Natural killer cell (primary cell): Measurements from ENCODE around the gene DHX34. TPM values are rescaled to one million over a fixed set of nuclear protein-coding genes. Genes with fewer than 3 reads are reported as not detected.
"Not testable (repeated sequence)": the region's sequence is repeated elsewhere in the genome, so short reads cannot be mapped to it uniquely, and the experiment has no call there.

Experiments
- ATAC-seq, 3 donors: fragments of 150-1000 bp in 2 of 3; fragments of 200-7000 bp in 1 of 3; cut with Tn5 transposase; 1 replicate in 1 of 3; 2 replicates in 2 of 3; pipeline ENCODE4 v1.10.0; 2021; ENCODE audit warnings: mild to moderate bottlenecking in 2 of 3, moderate library complexity in 2 of 3
- DNase-seq, 2 donors: peaks; one replicate each; pipeline versions ENCODE4 v3.0.0 to v3.0.0-alpha.2; 2013 to 2021; ENCODE audit warnings: mixed read lengths in 1 of 2
- H3K27ac ChIP-seq: one replicate; pipeline ENCODE4 v1.5.1; 2013; ENCODE audit warnings: mild to moderate bottlenecking, low read length
- H3K27me3 ChIP-seq: one replicate; pipeline ENCODE4 v1.6.1; 2013; ENCODE audit warnings: low read length; ENCODE audit not compliant: control insufficient read depth, insufficient read depth
- H3K36me3 ChIP-seq: one replicate; pipeline ENCODE4 v1.6.1; 2013; ENCODE audit warnings: low read length; ENCODE audit not compliant: control insufficient read depth, insufficient read depth
- H3K4me1 ChIP-seq: one replicate; pipeline ENCODE4 v1.6.1; 2013; ENCODE audit warnings: low read length; ENCODE audit not compliant: control insufficient read depth, insufficient read depth
- H3K4me3 ChIP-seq: one replicate; pipeline ENCODE4 v1.5.1; 2013; ENCODE audit warnings: low read length
- H3K9me3 ChIP-seq: one replicate; pipeline ENCODE4 v1.6.1; 2013; ENCODE audit warnings: low read length; ENCODE audit not compliant: control insufficient read depth, insufficient read depth
- H3K27ac Mint-ChIP-seq, 2 donors: one replicate each; pipeline ENCODE4 v1.8.0; 2022; ENCODE audit warnings: mild to moderate bottlenecking in 2 of 2, mixed read lengths in 2 of 2, moderate library complexity in 1 of 2
- H3K27me3 Mint-ChIP-seq, 2 donors: one replicate each; pipeline ENCODE4 v1.8.0; 2022; ENCODE audit warnings: low read depth in 2 of 2, mixed read lengths in 2 of 2
- H3K36me3 Mint-ChIP-seq: one replicate; pipeline ENCODE4 v1.8.0; 2022; ENCODE audit warnings: mixed read lengths
- H3K4me1 Mint-ChIP-seq, 2 donors: one replicate each; pipeline ENCODE4 v1.8.0; 2022; ENCODE audit warnings: mixed read lengths in 2 of 2
- H3K4me3 Mint-ChIP-seq: one replicate; pipeline ENCODE4 v1.8.0; 2022; ENCODE audit warnings: mild to moderate bottlenecking, moderate library complexity, mixed read lengths
- H3K9me3 Mint-ChIP-seq, 2 donors: one replicate each; pipeline ENCODE4 v1.8.0; 2022; ENCODE audit warnings: mixed read lengths in 2 of 2
- WGBS: methylation state at CpG from one replicate; pipeline ENCODE4 v1.1.7; 2013; ENCODE audit warnings: missing lambda C conversion rate; ENCODE audit not compliant: insufficient coverage; 5-methylcytosine and 5-hydroxymethylcytosine counted together
- intact Hi-C: fragments of 100-400 bp; cut with micrococcal nuclease; formaldehyde crosslinking; loops from one replicate; pipeline ENCODE4 v1.14.2; 2022
- total RNA-seq, 4 donors: library from RNA; stranded (reverse); fragments of 120-200 nt in 1 of 4; gene quantifications; one replicate each; pipeline versions ENCODE4 v1.2.3 to v1.2.4, GENCODE V29; 2013 to 2022
- TF ChIP-seq, protein P1 (sequence below): fragments of 200-600 bp; IDR thresholded peaks from one replicate; pipeline ENCODE4 v1.8.0; 2022; ENCODE audit warnings: antibody characterized with exemption

Gene DHX34, protein sequence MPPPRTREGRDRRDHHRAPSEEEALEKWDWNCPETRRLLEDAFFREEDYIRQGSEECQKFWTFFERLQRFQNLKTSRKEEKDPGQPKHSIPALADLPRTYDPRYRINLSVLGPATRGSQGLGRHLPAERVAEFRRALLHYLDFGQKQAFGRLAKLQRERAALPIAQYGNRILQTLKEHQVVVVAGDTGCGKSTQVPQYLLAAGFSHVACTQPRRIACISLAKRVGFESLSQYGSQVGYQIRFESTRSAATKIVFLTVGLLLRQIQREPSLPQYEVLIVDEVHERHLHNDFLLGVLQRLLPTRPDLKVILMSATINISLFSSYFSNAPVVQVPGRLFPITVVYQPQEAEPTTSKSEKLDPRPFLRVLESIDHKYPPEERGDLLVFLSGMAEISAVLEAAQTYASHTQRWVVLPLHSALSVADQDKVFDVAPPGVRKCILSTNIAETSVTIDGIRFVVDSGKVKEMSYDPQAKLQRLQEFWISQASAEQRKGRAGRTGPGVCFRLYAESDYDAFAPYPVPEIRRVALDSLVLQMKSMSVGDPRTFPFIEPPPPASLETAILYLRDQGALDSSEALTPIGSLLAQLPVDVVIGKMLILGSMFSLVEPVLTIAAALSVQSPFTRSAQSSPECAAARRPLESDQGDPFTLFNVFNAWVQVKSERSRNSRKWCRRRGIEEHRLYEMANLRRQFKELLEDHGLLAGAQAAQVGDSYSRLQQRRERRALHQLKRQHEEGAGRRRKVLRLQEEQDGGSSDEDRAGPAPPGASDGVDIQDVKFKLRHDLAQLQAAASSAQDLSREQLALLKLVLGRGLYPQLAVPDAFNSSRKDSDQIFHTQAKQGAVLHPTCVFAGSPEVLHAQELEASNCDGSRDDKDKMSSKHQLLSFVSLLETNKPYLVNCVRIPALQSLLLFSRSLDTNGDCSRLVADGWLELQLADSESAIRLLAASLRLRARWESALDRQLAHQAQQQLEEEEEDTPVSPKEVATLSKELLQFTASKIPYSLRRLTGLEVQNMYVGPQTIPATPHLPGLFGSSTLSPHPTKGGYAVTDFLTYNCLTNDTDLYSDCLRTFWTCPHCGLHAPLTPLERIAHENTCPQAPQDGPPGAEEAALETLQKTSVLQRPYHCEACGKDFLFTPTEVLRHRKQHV
- total RNA-seq, result 10 to 100 TPM; 19.8 to 25.9 (median 20.0) TPM
- 11.9 TPM for total RNA-seq (2013)

DNA sequence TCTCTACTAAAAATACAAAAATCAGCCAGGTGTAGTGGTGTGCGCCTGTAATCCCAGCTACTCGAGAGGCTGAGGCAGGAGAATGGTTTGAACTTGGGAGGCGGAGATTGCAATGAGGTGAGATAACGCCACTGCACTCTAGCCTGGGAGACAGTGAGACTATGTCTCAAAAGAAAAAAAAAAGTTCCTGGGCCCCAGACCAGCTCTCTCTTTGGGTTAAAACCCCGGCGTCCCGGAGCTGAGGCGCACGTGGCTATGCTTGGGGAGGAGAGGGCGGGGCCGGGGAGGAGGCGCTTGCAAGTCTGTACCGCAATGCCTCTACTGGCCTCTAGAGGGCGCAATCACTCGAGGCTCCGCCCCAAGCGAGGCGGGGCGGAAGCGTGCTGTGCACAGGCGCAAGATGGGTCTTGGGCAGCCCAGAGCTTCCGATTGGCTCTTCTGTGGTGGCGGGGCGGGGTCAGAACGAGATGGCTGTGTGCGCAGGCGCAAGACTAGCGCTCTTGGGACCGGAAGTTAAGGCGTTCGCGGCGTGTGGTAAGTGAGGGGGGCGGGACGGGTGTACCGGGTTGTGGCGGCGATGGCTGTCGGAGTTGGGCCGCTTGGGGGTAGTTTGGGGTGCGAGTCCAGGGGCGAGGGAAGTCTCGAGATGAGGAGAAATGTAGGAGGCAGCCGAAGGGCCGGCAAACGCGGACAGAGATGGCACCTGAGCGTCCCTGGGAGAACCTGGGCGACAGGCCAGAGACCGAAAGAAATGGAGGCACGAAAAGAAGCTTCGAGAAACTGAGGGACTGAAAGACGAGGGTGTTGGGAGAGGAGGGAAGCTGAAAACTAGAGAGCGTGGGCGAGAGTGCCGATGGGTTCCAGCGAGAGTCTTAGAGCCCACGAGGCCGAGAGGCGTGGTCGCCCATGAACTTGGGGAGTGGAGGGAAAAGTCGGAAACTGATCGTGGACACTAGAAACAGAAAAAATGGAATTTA, at the start of gene DHX34:
DHX34 (plus strand) TSS at position 497 of the 977 bp plus-strand sequence. CDS start 3,716 bp downstream, outside the sequence.
- Mint-ChIP-seq H3K36me3 (no peaks in the 10 kb centered on the region), H3K4me1 (peaks cover 25 to 35% of the 10 kb centered on the region in 2 donors), H3K27ac (peak within 1 kb of the TSS; percentile 78 to 91), H3K4me3 (peak within 1 kb of the TSS; percentile 92), H3K27me3 (no peaks in the 10 kb centered on the region), H3K9me3 (no peaks in the 10 kb centered on the region)
- Histone ChIP-seq H3K4me1 (peaks cover 22% of the 10 kb centered on the region), H3K27me3 (no peaks in the 10 kb centered on the region), H3K27ac (peak within 1 kb of the TSS; percentile 70), H3K9me3 (no peaks in the 10 kb centered on the region), H3K36me3 (peaks cover 12% of the 10 kb centered on the region), H3K4me3 (peak within 1 kb of the TSS; percentile 88)
- WGBS, result 4% methylated on average over 63 of the region's 63 CpGs
- ATAC-seq (peak; percentile 97 to 100 (median 98)), DNase-seq (peak; percentile 99 to 100)
- TF ChIP-seq, protein P1, sequence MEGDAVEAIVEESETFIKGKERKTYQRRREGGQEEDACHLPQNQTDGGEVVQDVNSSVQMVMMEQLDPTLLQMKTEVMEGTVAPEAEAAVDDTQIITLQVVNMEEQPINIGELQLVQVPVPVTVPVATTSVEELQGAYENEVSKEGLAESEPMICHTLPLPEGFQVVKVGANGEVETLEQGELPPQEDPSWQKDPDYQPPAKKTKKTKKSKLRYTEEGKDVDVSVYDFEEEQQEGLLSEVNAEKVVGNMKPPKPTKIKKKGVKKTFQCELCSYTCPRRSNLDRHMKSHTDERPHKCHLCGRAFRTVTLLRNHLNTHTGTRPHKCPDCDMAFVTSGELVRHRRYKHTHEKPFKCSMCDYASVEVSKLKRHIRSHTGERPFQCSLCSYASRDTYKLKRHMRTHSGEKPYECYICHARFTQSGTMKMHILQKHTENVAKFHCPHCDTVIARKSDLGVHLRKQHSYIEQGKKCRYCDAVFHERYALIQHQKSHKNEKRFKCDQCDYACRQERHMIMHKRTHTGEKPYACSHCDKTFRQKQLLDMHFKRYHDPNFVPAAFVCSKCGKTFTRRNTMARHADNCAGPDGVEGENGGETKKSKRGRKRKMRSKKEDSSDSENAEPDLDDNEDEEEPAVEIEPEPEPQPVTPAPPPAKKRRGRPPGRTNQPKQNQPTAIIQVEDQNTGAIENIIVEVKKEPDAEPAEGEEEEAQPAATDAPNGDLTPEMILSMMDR, result peak; percentile 92
- intact Hi-C loops, result loop anchor here (1.0 to 5.0 kb wide), 2 partner anchors 33 to 135 kb away; partner anchors contain the start of gene KPTN

DNA sequence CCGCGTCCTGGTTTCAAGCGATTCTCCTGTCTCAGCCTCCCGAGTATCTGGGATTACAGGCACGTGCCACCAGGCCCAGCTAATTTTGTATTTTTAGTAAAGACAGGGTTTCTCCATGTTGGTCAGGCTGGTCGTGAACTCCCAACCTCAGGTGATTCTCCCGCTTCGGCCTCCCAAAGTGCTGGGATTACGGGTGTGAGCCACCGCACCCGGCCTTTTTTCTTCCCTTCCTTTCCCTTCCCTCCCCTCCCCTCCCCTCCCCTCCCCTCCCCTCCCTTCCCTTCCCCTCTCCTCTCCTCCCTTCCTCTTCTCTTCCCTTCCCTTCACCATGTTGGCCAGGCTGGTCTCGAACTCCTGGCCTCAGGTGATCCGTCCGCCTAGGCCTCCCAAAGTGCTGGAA, 48.2 kb upstream of the DHX34 start:
- H3K9me3 ChIP-seq, H3K4me3 ChIP-seq, H3K27me3 ChIP-seq, ATAC-seq, H3K36me3 ChIP-seq, H3K9me3 Mint-ChIP-seq, DNase-seq, intact Hi-C loops, H3K4me3 Mint-ChIP-seq, H3K27me3 Mint-ChIP-seq, H3K27ac ChIP-seq, H3K36me3 Mint-ChIP-seq, H3K27ac Mint-ChIP-seq: not testable (repeated sequence)
- WGBS, result 96% methylated on average over 9 of the region's 14 CpGs
- peaks cover 27 to 31% of the 10 kb centered on the region in 2 donors for H3K4me1 Mint-ChIP-seq
- H3K4me1 ChIP-seq, result peaks cover 29% of the 10 kb centered on the region

DNA sequence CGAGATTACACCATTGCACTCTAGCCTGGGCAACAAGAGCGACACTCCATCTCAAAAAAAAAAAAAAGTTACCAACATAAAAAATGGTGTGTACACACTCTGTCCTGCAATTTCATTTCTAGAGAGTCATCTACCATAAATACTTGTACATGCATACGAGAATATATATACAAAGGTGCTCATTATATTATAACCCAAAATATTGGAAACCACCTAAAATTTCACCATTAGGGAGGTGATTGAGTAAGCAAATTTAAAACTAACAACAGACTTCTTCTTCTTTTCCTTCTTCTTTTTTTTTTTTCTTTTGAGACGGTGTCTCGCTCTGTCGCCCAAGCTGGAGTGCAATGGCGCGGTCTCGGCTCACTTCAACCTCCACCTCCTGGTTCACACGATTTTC, 46.9 kb upstream of the DHX34 start:
- TF ChIP-seq, protein P1, result no peak

More for the DNA sequence above, 46.9 kb upstream of the DHX34 start:
- WGBS, result 88% methylated on average over 9 of the region's 10 CpGs
- peaks cover 22 to 23% of the 10 kb centered on the region in 2 donors for H3K4me1 Mint-ChIP-seq
- H3K4me3 ChIP-seq, result no peak overlapping the region
- no peak overlapping the region for H3K4me3 Mint-ChIP-seq
- DNase-seq (no peak), ATAC-seq (no peak)
- peaks cover 25% of the 10 kb centered on the region for H3K4me1 ChIP-seq
- peaks cover 13 to 18% of the 10 kb centered on the region in 2 donors for H3K27me3 Mint-ChIP-seq
- no peaks in the 10 kb centered on the region for H3K36me3 ChIP-seq
- H3K27ac ChIP-seq, result no peak overlapping the region
- no peaks in the 10 kb centered on the region for H3K36me3 Mint-ChIP-seq
- intact Hi-C loops, result no loop called here
- H3K9me3 Mint-ChIP-seq, result no peaks in the 10 kb centered on the region
- H3K27me3 ChIP-seq, result no peaks in the 10 kb centered on the region
- H3K27ac Mint-ChIP-seq, result no peak overlapping the region
- no peaks in the 10 kb centered on the region for H3K9me3 ChIP-seq
